ENCODE results near the gene NAV2. TPM values are rescaled to one million over a fixed set of nuclear protein-coding genes. Genes with fewer than 3 reads are reported as not detected.
A peak's percentile ranks its signal among the peaks of the same experiment; 100 is the strongest.

Gene NAV2
- total RNA-seq, 4 donors from 2014 or later: 9.6 to 40.0 (median 23.1) TPM

DNA sequence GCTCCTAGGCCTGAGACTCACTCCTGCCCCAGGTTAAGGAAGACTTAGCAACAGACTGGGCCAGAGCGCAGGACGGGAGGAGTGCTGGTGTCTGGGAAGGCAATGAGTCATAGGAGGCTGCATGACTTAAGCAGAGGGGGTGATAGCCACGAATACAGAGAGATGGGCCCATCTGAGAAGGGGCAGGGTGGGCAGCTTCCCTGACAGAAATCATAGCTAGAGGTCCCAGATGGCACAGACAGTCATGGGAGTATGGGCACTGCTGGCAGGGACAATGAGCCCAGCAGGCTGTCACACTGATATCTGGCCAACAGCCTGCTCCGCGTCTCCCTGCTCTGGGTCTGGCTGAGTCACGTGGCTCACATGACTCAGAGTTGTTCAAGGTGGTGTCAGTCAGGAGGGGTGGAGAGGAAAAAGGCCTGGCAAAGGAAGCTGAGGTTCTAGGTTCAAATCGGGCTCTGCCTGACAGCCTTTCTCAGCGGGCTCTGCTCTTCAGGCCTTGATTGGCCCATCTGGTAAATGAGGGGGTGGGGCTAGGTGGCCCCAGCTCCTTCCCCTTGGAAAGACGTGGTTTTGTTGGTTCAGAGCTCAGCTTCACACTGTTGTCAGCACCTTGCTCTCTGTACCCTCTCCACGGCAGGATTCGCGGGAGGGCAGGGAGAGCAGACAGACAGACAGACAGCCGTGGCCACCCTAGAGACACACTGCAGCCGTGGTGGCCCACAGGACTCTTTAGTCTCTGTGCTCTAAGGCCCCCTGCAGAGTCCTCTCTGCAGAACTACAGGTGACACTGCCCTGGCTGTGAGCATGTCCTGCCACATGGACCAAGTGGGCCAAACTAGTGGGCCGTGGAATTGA is 399.9 kb downstream of the NAV2 start:
- H3K4me1 ChIP-seq: peaks cover 14 to 25% (median 18%) of the 10 kb centered on the region in 4 donors
- H3K27me3 ChIP-seq: no peaks in the 10 kb centered on the region
- 50% methylated on average over 15 of the region's 15 CpGs; no CpG with 5 or more reads in 1 of the 2 donors for WGBS, 2 donors (ENCODE audit: low coverage in 1 of 2)
- TF ChIP-seq, protein P1, sequence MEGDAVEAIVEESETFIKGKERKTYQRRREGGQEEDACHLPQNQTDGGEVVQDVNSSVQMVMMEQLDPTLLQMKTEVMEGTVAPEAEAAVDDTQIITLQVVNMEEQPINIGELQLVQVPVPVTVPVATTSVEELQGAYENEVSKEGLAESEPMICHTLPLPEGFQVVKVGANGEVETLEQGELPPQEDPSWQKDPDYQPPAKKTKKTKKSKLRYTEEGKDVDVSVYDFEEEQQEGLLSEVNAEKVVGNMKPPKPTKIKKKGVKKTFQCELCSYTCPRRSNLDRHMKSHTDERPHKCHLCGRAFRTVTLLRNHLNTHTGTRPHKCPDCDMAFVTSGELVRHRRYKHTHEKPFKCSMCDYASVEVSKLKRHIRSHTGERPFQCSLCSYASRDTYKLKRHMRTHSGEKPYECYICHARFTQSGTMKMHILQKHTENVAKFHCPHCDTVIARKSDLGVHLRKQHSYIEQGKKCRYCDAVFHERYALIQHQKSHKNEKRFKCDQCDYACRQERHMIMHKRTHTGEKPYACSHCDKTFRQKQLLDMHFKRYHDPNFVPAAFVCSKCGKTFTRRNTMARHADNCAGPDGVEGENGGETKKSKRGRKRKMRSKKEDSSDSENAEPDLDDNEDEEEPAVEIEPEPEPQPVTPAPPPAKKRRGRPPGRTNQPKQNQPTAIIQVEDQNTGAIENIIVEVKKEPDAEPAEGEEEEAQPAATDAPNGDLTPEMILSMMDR (IDR thresholded peaks at IDR 0.05): no peak
- peak; percentile 45 to 54 (median 52) for TF ChIP-seq POLR2AphosphoS5 (IDR thresholded peaks at IDR 0.05)
- peak; percentile 75 for DNase-seq
- H3K27ac ChIP-seq: peak overlapping the region; percentile 62 to 86 (median 78)
- intact Hi-C loops (cut with DNase I; ENCODE audit: low total_unique reads): no loop called here
- H3K4me3 ChIP-seq: no peak overlapping the region
- in situ Hi-C loops (cut with MboI; ENCODE audit: low pct_ligation_motif_present in 1 of 4, low pct_unique_long_range_greater_than_20kb in 1 of 4, low sequenced_read_pairs in 3 of 4): loop anchor here in 1 of 4 donors (25.0 kb wide), 1 partner anchor 150 kb away; no protein-coding TSS in a partner anchor
- H3K9me3 ChIP-seq: no peaks in the 10 kb centered on the region
- no peaks in the 10 kb centered on the region for H3K36me3 ChIP-seq

DNA sequence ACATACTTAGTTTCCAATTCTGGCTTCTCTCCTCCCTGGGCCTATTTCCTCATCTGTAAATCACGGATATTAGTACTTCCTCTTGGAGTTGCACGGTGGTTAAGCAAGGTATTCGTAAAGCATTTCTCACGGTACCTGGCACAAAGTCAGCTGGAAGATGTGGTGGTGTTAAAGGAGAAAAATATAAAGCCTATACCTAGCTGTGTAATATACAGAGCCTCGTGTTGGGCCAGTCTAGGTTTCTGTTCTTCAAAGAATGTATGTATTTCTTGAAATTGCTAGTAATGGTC is 400.5 kb downstream of the NAV2 start:
- TF ChIP-seq, protein P1 (IDR thresholded peaks at IDR 0.05): no peak
- TF ChIP-seq POLR2AphosphoS5 (IDR thresholded peaks at IDR 0.05) (no peak), POLR2A (IDR thresholded peaks at IDR 0.05) (no peak), EP300 (IDR thresholded peaks at IDR 0.05; ENCODE audit: low read depth) (no peak)
- intact Hi-C loops (cut with DNase I; ENCODE audit: low total_unique reads): no loop called here
- H3K4me1 ChIP-seq: peaks cover 14 to 25% (median 18%) of the 10 kb centered on the region in 4 donors
- no peaks in the 10 kb centered on the region for H3K27me3 ChIP-seq
- peak overlapping the region; percentile 62 to 86 (median 78) for H3K27ac ChIP-seq
- no peaks in the 10 kb centered on the region for H3K36me3 ChIP-seq
- H3K9me3 ChIP-seq: no peaks in the 10 kb centered on the region
- H3K4me3 ChIP-seq: no peak overlapping the region
- in situ Hi-C loops (cut with MboI; ENCODE audit: low pct_ligation_motif_present in 1 of 4, low pct_unique_long_range_greater_than_20kb in 1 of 4, low sequenced_read_pairs in 3 of 4): loop anchor here in 1 of 4 donors (25.0 kb wide), 1 partner anchor 151 kb away; no protein-coding TSS in a partner anchor
- 34 to 48% methylated on average over 3 to 5 of the region's 5 CpGs for WGBS, 2 donors (ENCODE audit: low coverage in 1 of 2)
- DNase-seq: no peak

DNA sequence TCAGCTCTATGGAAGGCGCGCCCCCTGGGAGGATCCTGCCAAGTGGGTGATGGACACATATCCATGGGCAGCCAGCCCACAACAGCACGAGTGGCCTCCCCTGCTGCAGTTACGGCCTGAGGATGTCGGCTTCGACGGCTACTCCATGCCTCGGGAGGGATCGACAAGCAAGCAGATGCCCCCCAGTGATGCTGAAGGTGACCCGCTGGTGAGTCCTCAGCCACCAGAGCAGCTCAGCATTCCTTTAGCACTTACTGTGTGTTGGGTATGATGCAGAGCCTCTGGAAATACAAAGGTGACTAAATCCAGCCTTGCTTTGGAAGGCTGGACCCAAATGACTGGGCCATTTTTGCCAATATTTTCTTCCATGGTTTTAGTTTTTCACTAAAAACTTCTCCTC is 402.0 kb downstream of the NAV2 start:
- H3K9me3 ChIP-seq: no peaks in the 10 kb centered on the region
- peaks cover 0 to 6% (median 0%) of the 10 kb centered on the region in 4 donors for H3K36me3 ChIP-seq
- 98% methylated on average over 7 of the region's 10 CpGs; no CpG with 5 or more reads in 1 of the 2 donors for WGBS, 2 donors (ENCODE audit: low coverage in 1 of 2)
- H3K4me3 ChIP-seq: no peak overlapping the region
- H3K4me1 ChIP-seq: peaks cover 14 to 25% (median 18%) of the 10 kb centered on the region in 4 donors
- H3K27me3 ChIP-seq: no peaks in the 10 kb centered on the region
- in situ Hi-C loops (cut with MboI; ENCODE audit: low pct_ligation_motif_present in 1 of 4, low pct_unique_long_range_greater_than_20kb in 1 of 4, low sequenced_read_pairs in 3 of 4): loop anchor here in 1 of 4 donors (25.0 kb wide), 1 partner anchor 152 kb away; no protein-coding TSS in a partner anchor
- intact Hi-C loops (cut with DNase I; ENCODE audit: low total_unique reads): no loop called here
- no peak for TF ChIP-seq POLR2AphosphoS5 (IDR thresholded peaks at IDR 0.05)
- TF ChIP-seq EP300 (IDR thresholded peaks at IDR 0.05; ENCODE audit: low read depth): no peak
- no peak for TF ChIP-seq POLR2A (IDR thresholded peaks at IDR 0.05)
- TF ChIP-seq, protein P1 (IDR thresholded peaks at IDR 0.05): no peak
- no peak overlapping the region for H3K27ac ChIP-seq
- DNase-seq: no peak

DNA sequence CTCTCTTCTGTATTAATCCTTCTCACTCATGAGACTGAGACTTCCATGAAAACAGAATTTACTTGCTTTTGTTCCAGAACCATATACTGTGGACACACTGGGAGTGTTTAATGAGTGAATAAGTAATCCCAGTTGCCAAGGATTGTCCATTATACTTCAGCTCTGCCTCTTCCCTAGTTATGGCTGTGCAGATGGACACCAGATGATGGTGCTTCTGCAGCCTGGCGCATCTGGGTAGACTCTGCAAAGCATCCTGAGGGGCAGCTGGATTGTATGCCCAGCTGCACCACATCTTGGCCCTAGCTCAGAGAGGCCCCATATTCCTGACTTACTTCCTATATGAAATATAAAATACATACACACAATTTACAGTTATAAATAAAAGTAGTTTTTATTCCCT is 404.2 kb downstream of the NAV2 start:
- intact Hi-C loops (cut with DNase I; ENCODE audit: low total_unique reads) (no loop called here), in situ Hi-C loops (cut with MboI; ENCODE audit: low pct_ligation_motif_present in 1 of 4, low pct_unique_long_range_greater_than_20kb in 1 of 4, low sequenced_read_pairs in 3 of 4) (loop anchor here in 1 of 4 donors (25.0 kb wide), 1 partner anchor 155 kb away; no protein-coding TSS in a partner anchor)
- peak overlapping the region in 3 of 4 donors; percentile 19 to 54 (median 32) for H3K27ac ChIP-seq
- no peaks in the 10 kb centered on the region for H3K9me3 ChIP-seq
- H3K27me3 ChIP-seq: no peaks in the 10 kb centered on the region
- TF ChIP-seq, protein P1 (IDR thresholded peaks at IDR 0.05): no peak
- peak in 2 of 3 donors; percentile 35 to 47 for TF ChIP-seq POLR2AphosphoS5 (IDR thresholded peaks at IDR 0.05)
- H3K4me1 ChIP-seq: peaks cover 9 to 14% (median 12%) of the 10 kb centered on the region in 4 donors
- H3K36me3 ChIP-seq: peaks cover 0 to 6% (median 0%) of the 10 kb centered on the region in 4 donors
- no peak for DNase-seq
- 0 to 60% methylated on average over 1 of the region's 1 CpG for WGBS, 2 donors (ENCODE audit: low coverage in 1 of 2)
- H3K4me3 ChIP-seq: no peak overlapping the region

Measured in transverse colon (tissue), 4 donors.